SK-N-SH treated with all-trans-retinoic acid at 6 μM for 48 hours (cell line): ENCODE data around the gene CADM1.
A peak's percentile ranks its signal among the peaks of the same experiment; 100 is the strongest.

ENCODE experiments used
- ATAC-seq: fragments of 200-7000 bp; cut with Tn5 transposase; 3 replicates; pipeline ENCODE4 v1.9.1; 2020; ENCODE audit warnings: mild to moderate bottlenecking, moderate library complexity
- ARNTL ChIP-seq: fragments of 450-650 bp; formaldehyde crosslinking; IDR thresholded peaks from 2 replicates; pipeline ENCODE4 v1.5.0; 2020; ENCODE audit warnings: low read depth, mild to moderate bottlenecking, moderate library complexity, borderline replicate concordance
- BACH2 ChIP-seq: fragments of 250-450 bp; sonication (Bioruptor Pico); IDR thresholded peaks from 2 replicates; pipeline ENCODE4 v1.9.0; 2021; ENCODE audit warnings: mild to moderate bottlenecking, borderline replicate concordance
- CREB5 ChIP-seq: fragments of 250-450 bp; sonication (Bioruptor Pico); IDR thresholded peaks from 2 replicates; pipeline ENCODE4 v1.5.1; 2020; ENCODE audit warnings: low read depth, mild to moderate bottlenecking, moderate library complexity
- CSDC2 ChIP-seq: fragments of 250-450 bp; sonication (Bioruptor Pico); IDR thresholded peaks from 2 replicates; pipeline ENCODE4 v1.5.0; 2020; ENCODE audit warnings: mild to moderate bottlenecking, moderate library complexity
- ESRRG ChIP-seq: fragments of 250-450 bp; sonication (Bioruptor Pico); IDR thresholded peaks from 2 replicates; pipeline ENCODE4 v1.6.1; 2021; ENCODE audit warnings: mild to moderate bottlenecking
- GLIS3 ChIP-seq: fragments of 250-450 bp; sonication (Bioruptor Pico); IDR thresholded peaks from 2 replicates; pipeline ENCODE4 v1.5.0; 2020; ENCODE audit warnings: mild to moderate bottlenecking, moderate library complexity
- ISL1 ChIP-seq: fragments of 250-450 bp; sonication (Bioruptor Pico); IDR thresholded peaks from 2 replicates; pipeline ENCODE4 v2.1.2; 2022; ENCODE audit warnings: mild to moderate bottlenecking, moderate library complexity
- OSR1 ChIP-seq: fragments of 250-450 bp; sonication (Bioruptor Pico); IDR thresholded peaks from 2 replicates; pipeline ENCODE4 v1.8.0; 2022; ENCODE audit warnings: moderate library complexity, mild to moderate bottlenecking, inconsistent platforms
- POU6F1 ChIP-seq: fragments of 250-450 bp; sonication (Bioruptor Pico); IDR thresholded peaks from 2 replicates; pipeline ENCODE4 v1.8.0; 2021; ENCODE audit warnings: low read depth, mild to moderate bottlenecking, moderate library complexity, borderline replicate concordance
- PPARA ChIP-seq: fragments of 250-450 bp; sonication (Bioruptor Pico); IDR thresholded peaks from 2 replicates; pipeline ENCODE4 v1.5.0; 2020; ENCODE audit warnings: mild to moderate bottlenecking, borderline replicate concordance
- RARB ChIP-seq: fragments of 250-450 bp; sonication (Bioruptor Pico); IDR thresholded peaks from 2 replicates; pipeline ENCODE4 v1.8.0; 2021; ENCODE audit warnings: mild to moderate bottlenecking, moderate library complexity
- SNAI2 ChIP-seq: fragments of 250-450 bp; sonication (Bioruptor Pico); IDR thresholded peaks from 2 replicates; pipeline ENCODE4 v1.5.0; 2020; ENCODE audit warnings: mild to moderate bottlenecking, moderate library complexity
- TOX ChIP-seq: fragments of 250-450 bp; sonication (Bioruptor Pico); IDR thresholded peaks from 2 replicates; pipeline ENCODE4 v1.8.0; 2021; ENCODE audit warnings: mild to moderate bottlenecking, moderate library complexity, borderline replicate concordance
- ZC3H10 ChIP-seq: fragments of 250-450 bp; sonication (Bioruptor Pico); IDR thresholded peaks from 2 replicates; pipeline ENCODE4 v1.5.1; 2021; ENCODE audit warnings: mild to moderate bottlenecking, moderate library complexity
- ZFP3 ChIP-seq: fragments of 250-450 bp; sonication (Bioruptor Pico); IDR thresholded peaks from 2 replicates; pipeline ENCODE4 v1.5.0; 2020; ENCODE audit warnings: mild to moderate bottlenecking, moderate library complexity
- ZFP30 ChIP-seq: fragments of 450-650 bp; formaldehyde crosslinking; IDR thresholded peaks from 2 replicates; pipeline ENCODE4 v1.5.0; 2022; ENCODE audit warnings: mild to moderate bottlenecking, moderate library complexity
- ZNF565 ChIP-seq: fragments of 450-650 bp; formaldehyde crosslinking; conservative IDR thresholded peaks from 2 replicates; pipeline ENCODE4 v1.5.0; 2020; ENCODE audit warnings: low read depth, mild to moderate bottlenecking, moderate library complexity
- ZNF70 ChIP-seq: fragments of 450-650 bp; formaldehyde crosslinking; IDR thresholded peaks from 2 replicates; pipeline ENCODE4 v1.5.0; 2020; ENCODE audit warnings: mild to moderate bottlenecking, moderate library complexity
- ZNF8 ChIP-seq: fragments of 450-650 bp; formaldehyde crosslinking; IDR thresholded peaks from 2 replicates; pipeline ENCODE4 v1.5.0; 2020; ENCODE audit warnings: mild to moderate bottlenecking, moderate library complexity
- TF ChIP-seq, protein P1 (sequence below): fragments of 250-450 bp; sonication (Bioruptor Pico); IDR thresholded peaks from 2 replicates; pipeline ENCODE4 v1.8.0; 2020; ENCODE audit warnings: mild to moderate bottlenecking, moderate library complexity, borderline replicate concordance
- TF ChIP-seq, protein P2 (sequence below): fragments of 250-450 bp; sonication (Bioruptor Pico); IDR thresholded peaks from 2 replicates; pipeline ENCODE4 v1.5.0; 2020; ENCODE audit warnings: mild to moderate bottlenecking, moderate library complexity
- TF ChIP-seq, protein P3 (sequence below): fragments of 250-450 bp; sonication (Bioruptor Pico); IDR thresholded peaks from 2 replicates; pipeline ENCODE4 v1.5.1; 2021; ENCODE audit warnings: mild to moderate bottlenecking, moderate library complexity

CADM1 gene

GRCh38 chr11:115263799-115264656, 240.2 kb downstream of the CADM1 start:
- no peak for ATAC-seq
- TF ChIP-seq ZFP30 (CRISPR knock-in tag) (no peak), POU6F1 (CRISPR knock-in tag) (no peak), RARB (CRISPR knock-in tag) (no peak), SNAI2 (CRISPR knock-in tag) (no peak), ESRRG (CRISPR knock-in tag) (no peak), CREB5 (CRISPR knock-in tag) (no peak), ZNF70 (CRISPR knock-in tag) (peak; percentile 89)

- ATAC-seq = no peak
- no peak for TF ChIP-seq CREB5 (CRISPR knock-in tag)
- TF ChIP-seq ESRRG (CRISPR knock-in tag) = no peak
- TF ChIP-seq GLIS3 = no peak
- no peak for TF ChIP-seq TOX (CRISPR knock-in tag)
- no peak for TF ChIP-seq CSDC2
- TF ChIP-seq SNAI2 (CRISPR knock-in tag) = no peak
- TF ChIP-seq, protein P1, sequence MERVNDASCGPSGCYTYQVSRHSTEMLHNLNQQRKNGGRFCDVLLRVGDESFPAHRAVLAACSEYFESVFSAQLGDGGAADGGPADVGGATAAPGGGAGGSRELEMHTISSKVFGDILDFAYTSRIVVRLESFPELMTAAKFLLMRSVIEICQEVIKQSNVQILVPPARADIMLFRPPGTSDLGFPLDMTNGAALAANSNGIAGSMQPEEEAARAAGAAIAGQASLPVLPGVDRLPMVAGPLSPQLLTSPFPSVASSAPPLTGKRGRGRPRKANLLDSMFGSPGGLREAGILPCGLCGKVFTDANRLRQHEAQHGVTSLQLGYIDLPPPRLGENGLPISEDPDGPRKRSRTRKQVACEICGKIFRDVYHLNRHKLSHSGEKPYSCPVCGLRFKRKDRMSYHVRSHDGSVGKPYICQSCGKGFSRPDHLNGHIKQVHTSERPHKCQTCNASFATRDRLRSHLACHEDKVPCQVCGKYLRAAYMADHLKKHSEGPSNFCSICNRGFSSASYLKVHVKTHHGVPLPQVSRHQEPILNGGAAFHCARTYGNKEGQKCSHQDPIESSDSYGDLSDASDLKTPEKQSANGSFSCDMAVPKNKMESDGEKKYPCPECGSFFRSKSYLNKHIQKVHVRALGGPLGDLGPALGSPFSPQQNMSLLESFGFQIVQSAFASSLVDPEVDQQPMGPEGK = no peak
- TF ChIP-seq ZFP30 (CRISPR knock-in tag) = no peak
- TF ChIP-seq OSR1 (CRISPR knock-in tag) = no peak
- no peak for TF ChIP-seq ARNTL (CRISPR knock-in tag)
- TF ChIP-seq ZNF8 = no peak
- no peak for TF ChIP-seq ZC3H10 (CRISPR knock-in tag)
- no peak for TF ChIP-seq ZFP3 (CRISPR knock-in tag)
- TF ChIP-seq, protein P2, sequence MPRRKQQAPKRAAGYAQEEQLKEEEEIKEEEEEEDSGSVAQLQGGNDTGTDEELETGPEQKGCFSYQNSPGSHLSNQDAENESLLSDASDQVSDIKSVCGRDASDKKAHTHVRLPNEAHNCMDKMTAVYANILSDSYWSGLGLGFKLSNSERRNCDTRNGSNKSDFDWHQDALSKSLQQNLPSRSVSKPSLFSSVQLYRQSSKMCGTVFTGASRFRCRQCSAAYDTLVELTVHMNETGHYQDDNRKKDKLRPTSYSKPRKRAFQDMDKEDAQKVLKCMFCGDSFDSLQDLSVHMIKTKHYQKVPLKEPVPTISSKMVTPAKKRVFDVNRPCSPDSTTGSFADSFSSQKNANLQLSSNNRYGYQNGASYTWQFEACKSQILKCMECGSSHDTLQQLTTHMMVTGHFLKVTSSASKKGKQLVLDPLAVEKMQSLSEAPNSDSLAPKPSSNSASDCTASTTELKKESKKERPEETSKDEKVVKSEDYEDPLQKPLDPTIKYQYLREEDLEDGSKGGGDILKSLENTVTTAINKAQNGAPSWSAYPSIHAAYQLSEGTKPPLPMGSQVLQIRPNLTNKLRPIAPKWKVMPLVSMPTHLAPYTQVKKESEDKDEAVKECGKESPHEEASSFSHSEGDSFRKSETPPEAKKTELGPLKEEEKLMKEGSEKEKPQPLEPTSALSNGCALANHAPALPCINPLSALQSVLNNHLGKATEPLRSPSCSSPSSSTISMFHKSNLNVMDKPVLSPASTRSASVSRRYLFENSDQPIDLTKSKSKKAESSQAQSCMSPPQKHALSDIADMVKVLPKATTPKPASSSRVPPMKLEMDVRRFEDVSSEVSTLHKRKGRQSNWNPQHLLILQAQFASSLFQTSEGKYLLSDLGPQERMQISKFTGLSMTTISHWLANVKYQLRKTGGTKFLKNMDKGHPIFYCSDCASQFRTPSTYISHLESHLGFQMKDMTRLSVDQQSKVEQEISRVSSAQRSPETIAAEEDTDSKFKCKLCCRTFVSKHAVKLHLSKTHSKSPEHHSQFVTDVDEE = no peak
- TF ChIP-seq PPARA (CRISPR knock-in tag) = no peak
- no peak for TF ChIP-seq ZNF565
- TF ChIP-seq, protein P3, sequence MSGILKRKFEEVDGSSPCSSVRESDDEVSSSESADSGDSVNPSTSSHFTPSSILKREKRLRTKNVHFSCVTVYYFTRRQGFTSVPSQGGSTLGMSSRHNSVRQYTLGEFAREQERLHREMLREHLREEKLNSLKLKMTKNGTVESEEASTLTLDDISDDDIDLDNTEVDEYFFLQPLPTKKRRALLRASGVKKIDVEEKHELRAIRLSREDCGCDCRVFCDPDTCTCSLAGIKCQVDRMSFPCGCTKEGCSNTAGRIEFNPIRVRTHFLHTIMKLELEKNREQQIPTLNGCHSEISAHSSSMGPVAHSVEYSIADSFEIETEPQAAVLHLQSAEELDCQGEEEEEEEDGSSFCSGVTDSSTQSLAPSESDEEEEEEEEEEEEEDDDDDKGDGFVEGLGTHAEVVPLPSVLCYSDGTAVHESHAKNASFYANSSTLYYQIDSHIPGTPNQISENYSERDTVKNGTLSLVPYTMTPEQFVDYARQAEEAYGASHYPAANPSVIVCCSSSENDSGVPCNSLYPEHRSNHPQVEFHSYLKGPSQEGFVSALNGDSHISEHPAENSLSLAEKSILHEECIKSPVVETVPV (CRISPR knock-in tag) = no peak
- no peak for TF ChIP-seq ISL1 (CRISPR knock-in tag)
- TF ChIP-seq BACH2 (CRISPR knock-in tag) = no peak
- no peak for TF ChIP-seq POU6F1 (CRISPR knock-in tag)
These were observed 246.0 kb downstream of the CADM1 start for GRCh38 chr11:115258216-115258615.
